HEK293 (cell line): ENCODE results near the gene PRKAR2B.

Source experiments
- CTCF ChIA-PET: fragments of 350-600 bp; formaldehyde crosslinking; extraction: SDS; loops from one replicate; lab custom pipeline; 2021; ENCODE audit warnings: antibody characterized with exemption; lab: Yijun Ruan, JAX
- POLR2A ChIA-PET: fragments of 300-600 bp; formaldehyde crosslinking; extraction: SDS; loops from one replicate; lab custom pipeline; 2020; ENCODE audit warnings: antibody characterized with exemption, inconsistent platforms; lab: Yijun Ruan, JAX
- H3K27ac ChIP-seq: fragments of 200-500 bp; sonication (Bioruptor generic); 2 replicates; pipeline ENCODE4 v1.5.1; 2014; ENCODE audit warnings: low read depth, low read length, control low read depth, inconsistent platforms; ENCODE audit errors: extremely low read depth
- H3K36me3 ChIP-seq, 2 experiments: fragments of 200-500 bp in 1 of 2; sonication (Bioruptor generic) in 1 of 2; 1 replicate in 1 of 2; 2 replicates in 1 of 2; pipeline ENCODE4 v1.5.1; 2014 to 2017; ENCODE audit warnings: inconsistent platforms in 2 of 2, low read length in 2 of 2; ENCODE audit not compliant: control insufficient read depth in 2 of 2, insufficient read depth in 1 of 2
- H3K4me1 ChIP-seq: fragments of 200-500 bp; sonication (Bioruptor generic); 2 replicates; pipeline ENCODE4 v1.5.1; 2014; ENCODE audit warnings: mild to moderate bottlenecking, low read length, inconsistent platforms; ENCODE audit not compliant: control insufficient read depth, insufficient read depth
- H3K4me3 ChIP-seq: 2 replicates; pipeline ENCODE4 v1.5.1; 2011; ENCODE audit warnings: low read depth, mild to moderate bottlenecking, control low read depth, low read length, moderate library complexity
- H3K9me3 ChIP-seq: fragments of 200-500 bp; sonication (Bioruptor generic); 2 replicates; pipeline ENCODE4 v1.5.1; 2014; ENCODE audit warnings: low read depth, low read length, inconsistent platforms; ENCODE audit not compliant: control insufficient read depth, insufficient read depth
- BCL11B ChIP-seq: fragments of 450-650 bp; formaldehyde crosslinking; IDR thresholded peaks from 2 replicates; pipeline ENCODE4 v1.5.1; 2016; ENCODE audit warnings: low read depth, missing biosample characterization, missing genetic modification characterization
- ELK4 ChIP-seq: IDR thresholded peaks from 2 replicates; pipeline ENCODE4 v1.6.1; 2011; ENCODE audit warnings: mild to moderate bottlenecking, low read depth, low read length, borderline replicate concordance
- HOXD13 ChIP-seq: sonication (generic); formaldehyde crosslinking; IDR thresholded peaks from 2 replicates; pipeline ENCODE4 v1.8.0; 2022; ENCODE audit warnings: missing genetic modification reagents, borderline replicate concordance
- KLF7 ChIP-seq: fragments of 450-650 bp; formaldehyde crosslinking; IDR thresholded peaks from 2 replicates; pipeline ENCODE4 v1.5.1; 2016; ENCODE audit warnings: missing biosample characterization, missing genetic modification characterization, borderline replicate concordance
- KLF9 ChIP-seq: fragments of 450-650 bp; formaldehyde crosslinking; IDR thresholded peaks from 2 replicates; pipeline ENCODE4 v1.5.1; 2016; ENCODE audit warnings: missing biosample characterization, missing genetic modification characterization, low read depth
- SCRT1 ChIP-seq: fragments of 450-650 bp; formaldehyde crosslinking; IDR thresholded peaks from 2 replicates; pipeline ENCODE4 v1.5.1; 2016; ENCODE audit warnings: missing biosample characterization, missing genetic modification characterization, borderline replicate concordance
- ZBTB8A ChIP-seq: fragments of 450-650 bp; formaldehyde crosslinking; IDR thresholded peaks from 2 replicates; pipeline ENCODE4 v1.5.1; 2016; ENCODE audit warnings: missing biosample characterization, missing genetic modification characterization
- ZNF114 ChIP-seq: fragments of 450-650 bp; formaldehyde crosslinking; IDR thresholded peaks from 2 replicates; pipeline ENCODE4 v1.5.0; 2017; ENCODE audit warnings: missing biosample characterization, missing genetic modification characterization
- ZNF354C ChIP-seq: fragments of 450-650 bp; formaldehyde crosslinking; IDR thresholded peaks from 2 replicates; pipeline ENCODE4 v1.5.1; 2016; ENCODE audit warnings: missing biosample characterization, missing genetic modification characterization, low read depth, borderline replicate concordance
- ZNF529 ChIP-seq: fragments of 450-650 bp; formaldehyde crosslinking; IDR thresholded peaks from 2 replicates; pipeline ENCODE4 v1.5.1; 2017; ENCODE audit warnings: missing genetic modification characterization, missing biosample characterization; ENCODE audit not compliant: insufficient replicate concordance
- ZNF561 ChIP-seq: fragments of 450-650 bp; IDR thresholded peaks from 2 replicates; pipeline ENCODE4 v1.5.1; 2018; ENCODE audit warnings: missing biosample characterization, missing genetic modification characterization, borderline replicate concordance
- TF ChIP-seq, protein P1 (sequence below): fragments of 450-650 bp; formaldehyde crosslinking; IDR thresholded peaks from 2 replicates; pipeline ENCODE4 v1.5.0; 2017; ENCODE audit warnings: missing biosample characterization, missing genetic modification characterization, borderline replicate concordance
- TF ChIP-seq, protein P2 (sequence below): fragments of 450-650 bp; formaldehyde crosslinking; IDR thresholded peaks from 2 replicates; pipeline ENCODE4 v1.5.1; 2017; ENCODE audit warnings: missing biosample characterization, missing genetic modification characterization
- TF ChIP-seq, protein P3 (sequence below): fragments of 450-650 bp; formaldehyde crosslinking; IDR thresholded peaks from 2 replicates; pipeline ENCODE4 v1.5.1; 2016; ENCODE audit warnings: missing biosample characterization, missing genetic modification characterization, borderline replicate concordance

PRKAR2B gene

DNA sequence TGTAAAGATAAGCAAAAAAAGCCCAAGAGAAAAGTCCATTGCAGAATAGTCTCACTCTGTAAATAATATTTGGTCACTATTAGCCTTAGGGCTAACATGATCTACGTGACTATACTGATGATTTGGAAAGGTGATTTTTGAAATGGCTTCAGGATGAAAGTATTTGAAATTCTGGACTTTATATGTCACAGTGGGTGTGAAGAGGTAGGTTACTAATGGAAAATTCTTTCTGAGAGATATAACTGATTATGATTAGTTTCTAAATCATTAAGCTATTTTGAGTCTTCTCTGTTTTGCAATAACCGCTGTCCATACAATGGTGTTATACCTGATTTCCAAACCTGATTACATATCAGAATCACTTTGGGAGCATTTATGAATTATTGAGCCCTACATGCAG is 104.2 kb downstream of the PRKAR2B start:
- CTCF ChIA-PET = interaction anchor here (0.6 to 7.7 kb wide), 14 partner anchors 9 to 731 kb away, joined by 3 to 191 read pairs (median 4); no protein-coding TSS in a partner anchor
- no peak overlapping the region for H3K4me3 ChIP-seq
- TF ChIP-seq KLF7 (tag by site-specific recombination) (no peak), KLF9 (tag by site-specific recombination) (no peak)
- TF ChIP-seq, all 188 proteins: peak for 0
- no peaks in the 10 kb centered on the region for H3K36me3 ChIP-seq
- POLR2A ChIA-PET = no interaction called here
- peaks cover 5% of the 10 kb centered on the region for H3K4me1 ChIP-seq
- H3K9me3 ChIP-seq = no peaks in the 10 kb centered on the region
- no peak overlapping the region for H3K27ac ChIP-seq

DNA sequence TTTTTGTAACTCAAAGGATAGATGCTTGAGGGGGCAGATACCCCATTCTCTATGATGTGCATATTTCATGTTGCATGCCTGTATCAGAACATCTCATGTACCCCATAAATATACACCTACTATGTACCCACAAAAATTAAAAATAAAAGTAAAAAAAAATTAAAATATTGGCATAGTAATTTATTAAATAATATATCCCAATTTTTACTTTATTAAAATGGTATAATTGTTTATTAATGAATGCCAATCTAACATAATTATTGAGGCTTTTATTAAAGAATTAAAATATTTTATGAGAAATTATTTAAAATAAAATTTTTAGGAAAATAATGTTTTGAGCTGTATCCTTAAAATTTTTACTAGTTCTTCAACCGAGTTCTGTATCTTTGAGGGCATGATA is 105.4 kb downstream of the PRKAR2B start:
- Histone ChIP-seq H3K4me3 (no peak overlapping the region), H3K9me3 (no peaks in the 10 kb centered on the region), H3K36me3 (no peaks in the 10 kb centered on the region), H3K4me1 (peaks cover 2% of the 10 kb centered on the region), H3K27ac (no peak overlapping the region)
- no peak for TF ChIP-seq ELK4
- ChIA-PET POLR2A (interaction anchor here (0.8 to 1.4 kb wide), 2 partner anchors 18 to 19 kb away, joined by 3 read pairs; partner anchors contain the start of gene HBP1), CTCF (interaction anchor here (0.6 to 7.7 kb wide), 22 partner anchors 12 to 972 kb away, joined by 3 to 191 read pairs (median 4); no protein-coding TSS in a partner anchor)

DNA sequence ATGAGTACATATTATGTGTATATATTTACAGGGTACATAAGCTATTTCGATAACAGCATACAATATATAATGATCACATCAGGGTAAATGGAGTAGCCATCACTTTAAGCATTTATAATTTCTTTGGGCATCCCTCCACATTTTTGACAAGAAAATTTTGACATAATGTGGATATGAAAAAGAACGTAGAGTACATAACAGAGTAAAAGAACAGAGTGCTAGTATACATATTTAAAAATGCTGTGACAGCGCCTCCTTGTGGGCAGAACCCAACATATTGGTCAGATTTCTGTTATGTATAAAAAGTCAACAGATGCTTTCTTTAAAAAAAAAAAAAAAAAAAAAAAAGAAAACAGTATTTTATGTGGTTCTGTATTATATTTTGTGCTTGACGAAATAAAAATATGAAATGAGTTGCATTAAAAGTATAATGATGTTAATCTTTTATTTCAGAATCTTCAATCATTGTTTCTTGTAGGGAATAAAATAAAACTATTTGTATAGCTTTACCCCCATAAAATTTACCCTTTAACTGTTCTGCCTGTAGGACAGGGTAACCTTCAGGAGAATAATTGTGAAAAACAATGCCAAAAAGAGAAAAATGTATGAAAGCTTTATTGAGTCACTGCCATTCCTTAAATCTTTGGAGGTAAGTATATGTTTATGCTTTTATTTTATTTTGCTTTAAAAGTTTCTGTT is 106.0 kb downstream of the PRKAR2B start:
- Histone ChIP-seq H3K9me3 (no peaks in the 10 kb centered on the region), H3K4me3 (no peak overlapping the region), H3K4me1 (no peaks in the 10 kb centered on the region), H3K27ac (no peak overlapping the region), H3K36me3 (no peaks in the 10 kb centered on the region)
- ChIA-PET POLR2A (interaction anchor here (1.4 kb wide), 1 partner anchor 17 kb away, joined by 3 read pairs; no protein-coding TSS in a partner anchor), CTCF (interaction anchor here (0.5 to 7.7 kb wide), 38 partner anchors 9 to 1312 kb away, joined by 3 to 191 read pairs (median 3); no protein-coding TSS in a partner anchor)
- TF ChIP-seq ZNF529 (tag by site-specific recombination) = no peak
- TF ChIP-seq, protein P1, sequence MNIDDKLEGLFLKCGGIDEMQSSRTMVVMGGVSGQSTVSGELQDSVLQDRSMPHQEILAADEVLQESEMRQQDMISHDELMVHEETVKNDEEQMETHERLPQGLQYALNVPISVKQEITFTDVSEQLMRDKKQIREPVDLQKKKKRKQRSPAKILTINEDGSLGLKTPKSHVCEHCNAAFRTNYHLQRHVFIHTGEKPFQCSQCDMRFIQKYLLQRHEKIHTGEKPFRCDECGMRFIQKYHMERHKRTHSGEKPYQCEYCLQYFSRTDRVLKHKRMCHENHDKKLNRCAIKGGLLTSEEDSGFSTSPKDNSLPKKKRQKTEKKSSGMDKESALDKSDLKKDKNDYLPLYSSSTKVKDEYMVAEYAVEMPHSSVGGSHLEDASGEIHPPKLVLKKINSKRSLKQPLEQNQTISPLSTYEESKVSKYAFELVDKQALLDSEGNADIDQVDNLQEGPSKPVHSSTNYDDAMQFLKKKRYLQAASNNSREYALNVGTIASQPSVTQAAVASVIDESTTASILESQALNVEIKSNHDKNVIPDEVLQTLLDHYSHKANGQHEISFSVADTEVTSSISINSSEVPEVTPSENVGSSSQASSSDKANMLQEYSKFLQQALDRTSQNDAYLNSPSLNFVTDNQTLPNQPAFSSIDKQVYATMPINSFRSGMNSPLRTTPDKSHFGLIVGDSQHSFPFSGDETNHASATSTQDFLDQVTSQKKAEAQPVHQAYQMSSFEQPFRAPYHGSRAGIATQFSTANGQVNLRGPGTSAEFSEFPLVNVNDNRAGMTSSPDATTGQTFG = no peak
- TF ChIP-seq SCRT1 (tag by site-specific recombination) = no peak
- no peak for TF ChIP-seq ZBTB8A (tag by site-specific recombination)
- no peak for TF ChIP-seq ZNF114 (tag by site-specific recombination)
- TF ChIP-seq ZNF561 = no peak
- TF ChIP-seq BCL11B = no peak
- TF ChIP-seq, protein P2, sequence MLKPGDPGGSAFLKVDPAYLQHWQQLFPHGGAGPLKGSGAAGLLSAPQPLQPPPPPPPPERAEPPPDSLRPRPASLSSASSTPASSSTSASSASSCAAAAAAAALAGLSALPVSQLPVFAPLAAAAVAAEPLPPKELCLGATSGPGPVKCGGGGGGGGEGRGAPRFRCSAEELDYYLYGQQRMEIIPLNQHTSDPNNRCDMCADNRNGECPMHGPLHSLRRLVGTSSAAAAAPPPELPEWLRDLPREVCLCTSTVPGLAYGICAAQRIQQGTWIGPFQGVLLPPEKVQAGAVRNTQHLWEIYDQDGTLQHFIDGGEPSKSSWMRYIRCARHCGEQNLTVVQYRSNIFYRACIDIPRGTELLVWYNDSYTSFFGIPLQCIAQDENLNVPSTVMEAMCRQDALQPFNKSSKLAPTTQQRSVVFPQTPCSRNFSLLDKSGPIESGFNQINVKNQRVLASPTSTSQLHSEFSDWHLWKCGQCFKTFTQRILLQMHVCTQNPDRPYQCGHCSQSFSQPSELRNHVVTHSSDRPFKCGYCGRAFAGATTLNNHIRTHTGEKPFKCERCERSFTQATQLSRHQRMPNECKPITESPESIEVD = no peak
- no peak for TF ChIP-seq HOXD13 (CRISPR knock-in tag)
- no peak for TF ChIP-seq ZNF354C (tag by site-specific recombination)
- TF ChIP-seq, protein P3, sequence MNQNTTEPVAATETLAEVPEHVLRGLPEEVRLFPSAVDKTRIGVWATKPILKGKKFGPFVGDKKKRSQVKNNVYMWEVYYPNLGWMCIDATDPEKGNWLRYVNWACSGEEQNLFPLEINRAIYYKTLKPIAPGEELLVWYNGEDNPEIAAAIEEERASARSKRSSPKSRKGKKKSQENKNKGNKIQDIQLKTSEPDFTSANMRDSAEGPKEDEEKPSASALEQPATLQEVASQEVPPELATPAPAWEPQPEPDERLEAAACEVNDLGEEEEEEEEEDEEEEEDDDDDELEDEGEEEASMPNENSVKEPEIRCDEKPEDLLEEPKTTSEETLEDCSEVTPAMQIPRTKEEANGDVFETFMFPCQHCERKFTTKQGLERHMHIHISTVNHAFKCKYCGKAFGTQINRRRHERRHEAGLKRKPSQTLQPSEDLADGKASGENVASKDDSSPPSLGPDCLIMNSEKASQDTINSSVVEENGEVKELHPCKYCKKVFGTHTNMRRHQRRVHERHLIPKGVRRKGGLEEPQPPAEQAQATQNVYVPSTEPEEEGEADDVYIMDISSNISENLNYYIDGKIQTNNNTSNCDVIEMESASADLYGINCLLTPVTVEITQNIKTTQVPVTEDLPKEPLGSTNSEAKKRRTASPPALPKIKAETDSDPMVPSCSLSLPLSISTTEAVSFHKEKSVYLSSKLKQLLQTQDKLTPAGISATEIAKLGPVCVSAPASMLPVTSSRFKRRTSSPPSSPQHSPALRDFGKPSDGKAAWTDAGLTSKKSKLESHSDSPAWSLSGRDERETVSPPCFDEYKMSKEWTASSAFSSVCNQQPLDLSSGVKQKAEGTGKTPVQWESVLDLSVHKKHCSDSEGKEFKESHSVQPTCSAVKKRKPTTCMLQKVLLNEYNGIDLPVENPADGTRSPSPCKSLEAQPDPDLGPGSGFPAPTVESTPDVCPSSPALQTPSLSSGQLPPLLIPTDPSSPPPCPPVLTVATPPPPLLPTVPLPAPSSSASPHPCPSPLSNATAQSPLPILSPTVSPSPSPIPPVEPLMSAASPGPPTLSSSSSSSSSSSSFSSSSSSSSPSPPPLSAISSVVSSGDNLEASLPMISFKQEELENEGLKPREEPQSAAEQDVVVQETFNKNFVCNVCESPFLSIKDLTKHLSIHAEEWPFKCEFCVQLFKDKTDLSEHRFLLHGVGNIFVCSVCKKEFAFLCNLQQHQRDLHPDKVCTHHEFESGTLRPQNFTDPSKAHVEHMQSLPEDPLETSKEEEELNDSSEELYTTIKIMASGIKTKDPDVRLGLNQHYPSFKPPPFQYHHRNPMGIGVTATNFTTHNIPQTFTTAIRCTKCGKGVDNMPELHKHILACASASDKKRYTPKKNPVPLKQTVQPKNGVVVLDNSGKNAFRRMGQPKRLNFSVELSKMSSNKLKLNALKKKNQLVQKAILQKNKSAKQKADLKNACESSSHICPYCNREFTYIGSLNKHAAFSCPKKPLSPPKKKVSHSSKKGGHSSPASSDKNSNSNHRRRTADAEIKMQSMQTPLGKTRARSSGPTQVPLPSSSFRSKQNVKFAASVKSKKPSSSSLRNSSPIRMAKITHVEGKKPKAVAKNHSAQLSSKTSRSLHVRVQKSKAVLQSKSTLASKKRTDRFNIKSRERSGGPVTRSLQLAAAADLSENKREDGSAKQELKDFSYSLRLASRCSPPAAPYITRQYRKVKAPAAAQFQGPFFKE (tag by site-specific recombination) = no peak
- TF ChIP-seq ELK4 = no peak
